Endothelial cell of umbilical vein (primary cell): ENCODE data around the gene EIF2D. TPM values are rescaled to one million over a fixed set of nuclear protein-coding genes. Genes with fewer than 3 reads are reported as not detected.

Experiments
- BruUV-seq: library from RNA; stranded (reverse); fragments of 400-500 nt; replicated peaks from 2 replicates; lab custom pipeline; 2021; lab: Mats Ljungman, UMichigan
- CTCF ChIA-PET: fragments of 300-600, 350-600 bp; sonication (Branson Sonifier 250); formaldehyde crosslinking; loops from one replicate; lab custom pipeline; 2021; ENCODE audit warnings: antibody characterized with exemption, inconsistent platforms; lab: Charles Lee
- POLR2A ChIA-PET: fragments of 300-600, 350-600 bp; sonication (Branson Sonifier 250); formaldehyde crosslinking; loops from one replicate; lab custom pipeline; 2021; ENCODE audit warnings: antibody characterized with exemption, inconsistent platforms; lab: Charles Lee
- DNase-seq: peaks from one replicate; pipeline ENCODE4 v3.0.0-alpha.2; 2011; ENCODE audit warnings: low read depth, low spot score
- FAIRE-seq: peaks from 2 replicates; lab custom pipeline; 2011; peaks lifted over from hg19 to GRCh38; lab: Jason Lieb, UNC
- H2AFZ ChIP-seq: 2 replicates; pipeline ENCODE4 v1.6.0; 2012; ENCODE audit warnings: low read depth, low read length, control low read depth, inconsistent platforms
- H3K27ac ChIP-seq: 2 replicates; pipeline ENCODE4 v1.5.1; 2011; ENCODE audit warnings: low read depth, mild to moderate bottlenecking, control low read depth, low read length, moderate library complexity; ENCODE audit not compliant: insufficient read depth
- H3K27me3 ChIP-seq, 2 experiments: 2 replicates each; pipeline versions ENCODE4 v1.6.0 to v1.6.1; 2011; ENCODE audit warnings: low read length in 2 of 2, mixed read lengths in 1 of 2; ENCODE audit not compliant: control insufficient read depth in 2 of 2, insufficient read depth in 2 of 2
- H3K36me3 ChIP-seq, 2 experiments: 2 replicates in 1 of 2; 3 replicates in 1 of 2; pipeline ENCODE4 v1.5.1; 2011; ENCODE audit warnings: low read length in 2 of 2, mild to moderate bottlenecking in 1 of 2, moderate library complexity in 1 of 2; ENCODE audit not compliant: control insufficient read depth in 2 of 2, insufficient read depth in 2 of 2; ENCODE audit errors: extremely low read depth in 1 of 2
- H3K4me1 ChIP-seq: 3 replicates; pipeline ENCODE4 v1.5.1; 2011; ENCODE audit warnings: mild to moderate bottlenecking, low read length; ENCODE audit not compliant: control insufficient read depth, insufficient read depth; ENCODE audit errors: extremely low read depth
- H3K4me2 ChIP-seq: 2 replicates; pipeline ENCODE4 v1.6.1; 2011; ENCODE audit warnings: low read length, control low read depth, mixed read lengths; ENCODE audit not compliant: insufficient read depth
- H3K4me3 ChIP-seq, 3 experiments: fragments of 200-600 bp in 1 of 3; sonication (generic), shearing (Covaris generic) in 1 of 3; replicated peaks in 1 of 3; 2 replicates each; pipeline ENCODE4 v1.5.1; 2011 to 2016; ENCODE audit warnings: control low read depth in 3 of 3, low read length in 3 of 3, mild to moderate bottlenecking in 2 of 3, inconsistent platforms in 1 of 3, low read depth in 1 of 3, moderate library complexity in 1 of 3; ENCODE audit not compliant: insufficient read depth in 1 of 3
- H3K79me2 ChIP-seq: 2 replicates; pipeline ENCODE4 v1.6.0; 2012; ENCODE audit warnings: low read length, inconsistent platforms; ENCODE audit not compliant: control insufficient read depth, insufficient read depth
- H3K9ac ChIP-seq: replicated peaks from 2 replicates; pipeline ENCODE3; 2011; ENCODE audit warnings: low read length, control low read depth; ENCODE audit not compliant: insufficient read depth; ENCODE audit errors: extremely low read depth
- H3K9me1 ChIP-seq: replicated peaks from 3 replicates; pipeline ENCODE4 v1.6.0; 2011; ENCODE audit warnings: mild to moderate bottlenecking, low read length; ENCODE audit not compliant: control insufficient read depth, insufficient read depth; ENCODE audit errors: extremely low read depth
- H3K9me3 ChIP-seq: replicated peaks from 2 replicates; pipeline ENCODE4 v1.5.1; 2012; ENCODE audit warnings: low read length, inconsistent platforms; ENCODE audit not compliant: control insufficient read depth, insufficient read depth
- H4K20me1 ChIP-seq: replicated peaks from 2 replicates; pipeline ENCODE3; 2011; ENCODE audit warnings: mild to moderate bottlenecking, low read length; ENCODE audit not compliant: control insufficient read depth, insufficient read depth; ENCODE audit errors: extremely low read depth
- EZH2 ChIP-seq: IDR thresholded peaks from 2 replicates; pipeline ENCODE4 v1.6.1; 2012; ENCODE audit warnings: borderline replicate concordance, low read depth, mild to moderate bottlenecking, moderate library complexity, low read length, inconsistent platforms; ENCODE audit not compliant: severe bottlenecking
- FOS ChIP-seq: IDR thresholded peaks from 2 replicates; pipeline ENCODE4 v1.6.1; 2011; ENCODE audit warnings: mild to moderate bottlenecking, low read length, moderate library complexity, borderline replicate concordance; ENCODE audit not compliant: insufficient read depth
- GATA2 ChIP-seq: IDR thresholded peaks from 2 replicates; pipeline ENCODE4 v1.7.0; 2011; ENCODE audit warnings: low read depth, mild to moderate bottlenecking, moderate library complexity, mixed read lengths, low read length; ENCODE audit not compliant: insufficient read length, insufficient read depth
- JUN ChIP-seq: IDR thresholded peaks from 2 replicates; pipeline ENCODE4 v1.6.1; 2011; ENCODE audit warnings: borderline replicate concordance, low read depth; ENCODE audit not compliant: insufficient read length, insufficient read depth
- MYC ChIP-seq: IDR thresholded peaks from one replicate; pipeline ENCODE4 v1.6.1; 2011; ENCODE audit warnings: mild to moderate bottlenecking, low read depth, low read length
- POLR2A ChIP-seq: IDR thresholded peaks from 2 replicates; pipeline ENCODE4 v1.6.1; 2012; ENCODE audit warnings: low read depth, mild to moderate bottlenecking, control low read depth, low read length
- POLR2AphosphoS5 ChIP-seq: IDR thresholded peaks from 2 replicates; pipeline ENCODE4 v1.6.1; 2012; ENCODE audit warnings: low read depth, mild to moderate bottlenecking, control low read depth, low read length, moderate library complexity; ENCODE audit not compliant: insufficient read depth
- dilution Hi-C: fragments of 300-500 bp; cut with MboI; formaldehyde crosslinking; loops from one replicate; pipeline ENCODE4 v1.15.0; 2019; ENCODE audit warnings: low sequenced_read_pairs; ENCODE audit not compliant: extremely low pct_ligation_motif_present
- intact Hi-C: fragments of 100-400 bp; cut with micrococcal nuclease; formaldehyde crosslinking; loops from one replicate; pipeline ENCODE4 v1.10.0; 2022
- polyA plus RNA-seq, 4 experiments: library from polyadenylated mRNA; depleted of rRNA in 3 of 4; stranded (reverse) in 3 of 4; unstranded in 1 of 4; fragments of >200 nt; gene quantifications; 2 replicates each; pipeline versions ENCODE4 v1.2.1 to v1.2.3, GENCODE V29; 2011 to 2012; ENCODE audit warnings: missing spikeins in 1 of 4
- total RNA-seq: library from RNA; stranded (reverse); gene quantifications from 2 replicates; pipeline ENCODE4 v1.2.3, GENCODE V29; 2021
- TF ChIP-seq, protein P1 (sequence below): IDR thresholded peaks from 2 replicates; pipeline ENCODE4 v1.6.1; 2011; ENCODE audit not compliant: insufficient read depth, insufficient read length
- TF ChIP-seq, protein P2 (sequence below), 2 donors: IDR thresholded peaks; 1 replicate in 1 of 2; 2 replicates in 1 of 2; pipeline ENCODE4 v1.5.1; 2011; ENCODE audit warnings: low read length in 2 of 2, mild to moderate bottlenecking in 2 of 2, moderate library complexity in 2 of 2, control low read depth in 1 of 2, inconsistent platforms in 1 of 2, low read depth in 1 of 2; ENCODE audit not compliant: insufficient read depth in 1 of 2; ENCODE audit errors: extremely low read depth in 1 of 2

The EIF2D gene
- total and polyA plus RNA-seq, 2 donors (not counting 3 experiments of a cell fraction or from before 2014, with no cell fraction given) = 48.0 to 54.1 TPM

DNA sequence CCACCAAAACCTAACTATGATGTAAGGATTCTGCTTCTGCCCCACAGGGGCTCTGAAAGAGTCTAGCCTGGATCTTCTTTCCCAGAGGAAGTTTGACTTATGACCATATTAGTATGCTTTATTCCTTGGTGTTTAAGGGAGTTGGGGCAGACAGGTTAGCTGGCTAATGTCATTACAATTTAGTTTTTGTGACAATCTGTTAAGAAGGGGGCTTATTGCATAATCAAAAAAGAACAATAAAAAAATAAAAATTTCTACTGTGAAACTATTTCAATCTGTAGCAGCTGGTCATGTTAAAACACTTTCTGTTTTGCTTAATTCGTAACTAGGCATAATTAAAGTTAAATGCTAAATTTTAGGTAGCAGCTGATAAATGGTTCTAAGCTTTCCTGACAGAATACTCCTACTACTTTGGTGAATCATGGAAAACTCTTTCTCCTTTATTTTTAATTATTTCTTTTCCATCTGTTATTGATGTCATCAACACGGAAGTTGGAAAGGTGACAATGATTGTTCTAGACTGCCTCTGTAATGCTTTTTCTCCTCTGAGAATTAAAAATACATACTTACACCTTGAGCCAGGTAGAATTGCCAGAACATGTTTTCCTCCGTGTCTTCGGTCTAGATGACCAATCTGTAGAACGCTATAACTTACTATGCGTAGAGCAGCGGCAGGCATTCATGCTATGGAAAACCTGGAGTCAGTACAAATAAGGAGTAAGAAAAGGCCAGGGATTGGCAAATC lies 41.6 kb upstream of the EIF2D start:
- Histone ChIP-seq H4K20me1 (no peaks in the 10 kb centered on the region), H3K4me1 (no peaks in the 10 kb centered on the region), H3K9ac (no peak overlapping the region), H3K4me3 (no peak overlapping the region), H3K27ac (no peak overlapping the region), H3K27me3 (peaks cover 11 to 19% of the 10 kb centered on the region in 2 experiments), H3K9me3 (no peaks in the 10 kb centered on the region), H3K79me2 (no peaks in the 10 kb centered on the region), H3K9me1 (no peaks in the 10 kb centered on the region), H3K4me2 (no peak overlapping the region), H2AFZ (no peak overlapping the region), H3K36me3 (peaks cover 0 to 2% of the 10 kb centered on the region in 2 experiments)
- TF ChIP-seq POLR2AphosphoS5 (no peak), POLR2A (no peak), EZH2 (no peak), FOS (no peak), JUN (no peak), GATA2 (no peak), MYC (no peak)
- TF ChIP-seq, protein P1, sequence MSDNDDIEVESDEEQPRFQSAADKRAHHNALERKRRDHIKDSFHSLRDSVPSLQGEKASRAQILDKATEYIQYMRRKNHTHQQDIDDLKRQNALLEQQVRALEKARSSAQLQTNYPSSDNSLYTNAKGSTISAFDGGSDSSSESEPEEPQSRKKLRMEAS = no peak
- TF ChIP-seq, protein P2, sequence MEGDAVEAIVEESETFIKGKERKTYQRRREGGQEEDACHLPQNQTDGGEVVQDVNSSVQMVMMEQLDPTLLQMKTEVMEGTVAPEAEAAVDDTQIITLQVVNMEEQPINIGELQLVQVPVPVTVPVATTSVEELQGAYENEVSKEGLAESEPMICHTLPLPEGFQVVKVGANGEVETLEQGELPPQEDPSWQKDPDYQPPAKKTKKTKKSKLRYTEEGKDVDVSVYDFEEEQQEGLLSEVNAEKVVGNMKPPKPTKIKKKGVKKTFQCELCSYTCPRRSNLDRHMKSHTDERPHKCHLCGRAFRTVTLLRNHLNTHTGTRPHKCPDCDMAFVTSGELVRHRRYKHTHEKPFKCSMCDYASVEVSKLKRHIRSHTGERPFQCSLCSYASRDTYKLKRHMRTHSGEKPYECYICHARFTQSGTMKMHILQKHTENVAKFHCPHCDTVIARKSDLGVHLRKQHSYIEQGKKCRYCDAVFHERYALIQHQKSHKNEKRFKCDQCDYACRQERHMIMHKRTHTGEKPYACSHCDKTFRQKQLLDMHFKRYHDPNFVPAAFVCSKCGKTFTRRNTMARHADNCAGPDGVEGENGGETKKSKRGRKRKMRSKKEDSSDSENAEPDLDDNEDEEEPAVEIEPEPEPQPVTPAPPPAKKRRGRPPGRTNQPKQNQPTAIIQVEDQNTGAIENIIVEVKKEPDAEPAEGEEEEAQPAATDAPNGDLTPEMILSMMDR (IDR thresholded peaks at IDR 0.05; ENCODE audit: extremely low read depth in 1 of 2, insufficient read depth in 1 of 2, low read depth in 1 of 2, low read length in 2 of 2) = no peak
- intact Hi-C loops (no loop called here), dilution Hi-C loops (no loop called here)
- FAIRE-seq (peak; percentile 21), DNase-seq (no peak)
- CTCF ChIA-PET = interaction anchor here (0.5 to 4.0 kb wide), 2 partner anchors 10 to 1289 kb away, joined by 3 to 34 read pairs; no protein-coding TSS in a partner anchor
- no TSS peak for BruUV-seq
- POLR2A ChIA-PET = no interaction called here
